DOHH2 (cell line): ENCODE measurements around the gene SLMAP.

Source experiments
- H3F3A ChIP-seq: fragments of 200-600 bp; sonication (generic), shearing (Covaris generic); 2 replicates; pipeline ENCODE4 v1.6.0; 2016; ENCODE audit warnings: antibody characterized with exemption, mild to moderate bottlenecking; ENCODE audit not compliant: control insufficient read depth, insufficient read depth
- H3K27ac ChIP-seq: fragments of 200-600 bp; sonication (generic); 2 replicates; pipeline ENCODE4 v1.5.1; 2014; ENCODE audit warnings: low read depth, mild to moderate bottlenecking, low read length, moderate library complexity
- H3K27me3 ChIP-seq: fragments of 200-600 bp; sonication (generic); 2 replicates; pipeline ENCODE4 v1.6.1; 2014; ENCODE audit warnings: mild to moderate bottlenecking, low read length, mixed read lengths; ENCODE audit not compliant: control insufficient read depth
- H3K36me3 ChIP-seq: fragments of 200-600 bp; sonication (generic); 2 replicates; pipeline ENCODE4 v1.6.1; 2014; ENCODE audit warnings: mild to moderate bottlenecking, low read length, moderate library complexity, mixed read lengths; ENCODE audit not compliant: control insufficient read depth
- H3K4me1 ChIP-seq: fragments of 200-600 bp; sonication (generic); 2 replicates; pipeline ENCODE4 v1.6.1; 2014; ENCODE audit warnings: mild to moderate bottlenecking, low read length, mixed read lengths; ENCODE audit not compliant: control insufficient read depth
- H3K4me2 ChIP-seq: fragments of 200-600 bp; sonication (generic); 2 replicates; pipeline ENCODE4 v1.6.0; 2014; ENCODE audit warnings: mild to moderate bottlenecking, low read length, moderate library complexity
- H3K4me3 ChIP-seq: fragments of 200-600 bp; sonication (generic); 2 replicates; pipeline ENCODE4 v1.5.1; 2014; ENCODE audit warnings: mild to moderate bottlenecking, low read length, mixed read lengths
- H3K79me2 ChIP-seq: fragments of 200-600 bp; sonication (generic); 2 replicates; pipeline ENCODE4 v1.6.1; 2014; ENCODE audit warnings: mild to moderate bottlenecking, low read length, mixed read lengths; ENCODE audit not compliant: control insufficient read depth
- H3K9me2 ChIP-seq: fragments of 200-600 bp; sonication (generic); replicated peaks from 2 replicates; pipeline ENCODE4 v1.6.1; 2014; ENCODE audit warnings: mild to moderate bottlenecking, low read length, mixed read lengths; ENCODE audit not compliant: control insufficient read depth
- H3K9me3 ChIP-seq: fragments of 200-600 bp; sonication (generic); 2 replicates; pipeline ENCODE4 v1.6.1; 2014; ENCODE audit warnings: antibody characterized with exemption, low read length, mixed read lengths; ENCODE audit not compliant: control insufficient read depth, insufficient read depth
- H4K20me1 ChIP-seq: fragments of 200-600 bp; sonication (generic); 2 replicates; pipeline ENCODE4 v1.6.0; 2014; ENCODE audit warnings: low read depth, mild to moderate bottlenecking, antibody characterized with exemption, low read length, moderate library complexity; ENCODE audit not compliant: control insufficient read depth, insufficient read depth
- EZH2phosphoT487 ChIP-seq: fragments of 200-600 bp; sonication (generic); IDR thresholded peaks from 2 replicates; pipeline ENCODE4 v1.6.1; 2017; ENCODE audit warnings: borderline replicate concordance, mild to moderate bottlenecking, antibody characterized with exemption, low read length, moderate library complexity, mixed read lengths
- TF ChIP-seq, protein P1 (sequence below): fragments of 200-600 bp; sonication (generic); IDR thresholded peaks from one replicate; pipeline ENCODE4 v1.5.1; 2014; ENCODE audit warnings: antibody characterized with exemption, mild to moderate bottlenecking, low read depth, low read length; ENCODE audit not compliant: poor library complexity, severe bottlenecking

SLMAP gene

GRCh38 chr3:57709559-57709958, 46.5 kb upstream of the SLMAP start:
- H3K79me2 ChIP-seq, result no peaks in the 10 kb centered on the region
- H3K27ac ChIP-seq, result no peak overlapping the region
- H4K20me1 ChIP-seq, result no peaks in the 10 kb centered on the region
- H3K36me3 ChIP-seq, result no peaks in the 10 kb centered on the region
- peaks cover 9% of the 10 kb centered on the region for H3K4me1 ChIP-seq
- no peaks in the 10 kb centered on the region; the same call in 1 of the 2 replicates for H3K9me3 ChIP-seq
- no peaks in the 10 kb centered on the region for H3K9me2 ChIP-seq
- H3K27me3 ChIP-seq, result peaks cover 5% of the 10 kb centered on the region; the same call in 1 of the 2 replicates
- H3K4me2 ChIP-seq, result 0 out of 2 replicates have a peak overlapping the region, but pooled peaks have one; percentile 3
- no peaks in the 10 kb centered on the region for H3F3A ChIP-seq
- H3K4me3 ChIP-seq, result no peak overlapping the region
- TF ChIP-seq, protein P1, sequence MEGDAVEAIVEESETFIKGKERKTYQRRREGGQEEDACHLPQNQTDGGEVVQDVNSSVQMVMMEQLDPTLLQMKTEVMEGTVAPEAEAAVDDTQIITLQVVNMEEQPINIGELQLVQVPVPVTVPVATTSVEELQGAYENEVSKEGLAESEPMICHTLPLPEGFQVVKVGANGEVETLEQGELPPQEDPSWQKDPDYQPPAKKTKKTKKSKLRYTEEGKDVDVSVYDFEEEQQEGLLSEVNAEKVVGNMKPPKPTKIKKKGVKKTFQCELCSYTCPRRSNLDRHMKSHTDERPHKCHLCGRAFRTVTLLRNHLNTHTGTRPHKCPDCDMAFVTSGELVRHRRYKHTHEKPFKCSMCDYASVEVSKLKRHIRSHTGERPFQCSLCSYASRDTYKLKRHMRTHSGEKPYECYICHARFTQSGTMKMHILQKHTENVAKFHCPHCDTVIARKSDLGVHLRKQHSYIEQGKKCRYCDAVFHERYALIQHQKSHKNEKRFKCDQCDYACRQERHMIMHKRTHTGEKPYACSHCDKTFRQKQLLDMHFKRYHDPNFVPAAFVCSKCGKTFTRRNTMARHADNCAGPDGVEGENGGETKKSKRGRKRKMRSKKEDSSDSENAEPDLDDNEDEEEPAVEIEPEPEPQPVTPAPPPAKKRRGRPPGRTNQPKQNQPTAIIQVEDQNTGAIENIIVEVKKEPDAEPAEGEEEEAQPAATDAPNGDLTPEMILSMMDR, result no peak
- no peak for TF ChIP-seq EZH2phosphoT487

DNA sequence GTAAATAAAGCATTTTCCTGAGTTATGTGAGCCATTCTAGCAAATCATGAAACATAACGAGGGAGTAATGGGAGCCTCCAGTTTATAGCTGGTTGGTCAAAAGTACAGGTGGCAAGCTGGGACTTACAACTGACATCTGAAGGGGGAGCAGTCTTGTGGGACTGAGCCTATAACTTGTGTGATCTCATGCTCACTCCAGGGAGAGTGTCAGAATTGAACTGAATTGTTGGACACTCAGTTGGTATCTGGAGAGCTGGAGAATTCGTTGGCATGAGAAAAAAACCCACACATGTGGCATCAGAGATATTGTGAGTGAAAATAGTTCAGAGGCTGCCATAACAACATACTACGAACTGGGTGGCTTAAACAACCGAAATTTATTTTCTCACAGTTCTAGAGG, 40.4 kb upstream of the SLMAP start:
- Histone ChIP-seq H3K79me2 (no peaks in the 10 kb centered on the region), H4K20me1 (no peaks in the 10 kb centered on the region), H3K27me3 (peaks cover 3% of the 10 kb centered on the region; the same call in 1 of the 2 replicates), H3F3A (no peaks in the 10 kb centered on the region), H3K4me2 (no peak overlapping the region), H3K9me3 (no peaks in the 10 kb centered on the region), H3K36me3 (no peaks in the 10 kb centered on the region), H3K9me2 (no peaks in the 10 kb centered on the region), H3K4me1 (no peaks in the 10 kb centered on the region), H3K27ac (no peak overlapping the region), H3K4me3 (no peak overlapping the region)
- TF ChIP-seq, protein P1, result no peak
- no peak for TF ChIP-seq EZH2phosphoT487

DNA sequence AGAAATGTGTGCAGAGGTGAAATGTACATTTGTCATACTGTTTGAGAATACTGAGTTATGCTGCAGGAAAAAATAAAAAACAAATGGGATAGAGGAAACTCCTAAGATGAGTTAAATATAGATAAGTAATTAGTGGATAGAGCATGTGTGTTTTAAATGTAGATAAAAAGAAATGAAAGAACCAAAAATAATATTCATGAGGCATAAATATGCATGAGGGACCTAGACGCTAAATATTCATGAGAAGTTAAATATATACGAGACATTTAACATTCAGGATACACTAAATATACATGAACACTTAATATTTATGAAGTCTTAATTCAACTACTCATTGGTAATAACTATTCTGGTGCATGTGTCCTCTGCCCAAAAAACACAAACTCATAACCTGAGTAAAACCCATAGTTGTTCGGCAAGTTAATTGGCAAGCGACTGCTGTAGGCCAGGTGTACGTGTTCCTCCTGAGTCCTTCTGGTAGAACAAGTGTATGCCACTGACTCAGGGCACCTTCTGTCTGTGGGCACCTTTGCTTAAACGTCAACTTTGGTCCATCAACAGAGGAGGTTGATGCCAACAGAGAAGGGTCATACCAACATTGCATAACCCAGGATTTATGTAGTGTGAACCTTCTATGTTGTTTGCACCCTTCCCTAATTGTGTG, 38.8 kb upstream of the SLMAP start:
- no peaks in the 10 kb centered on the region for H3K79me2 ChIP-seq
- H3K4me1 ChIP-seq, result no peaks in the 10 kb centered on the region
- no peaks in the 10 kb centered on the region for H3F3A ChIP-seq
- no peak overlapping the region for H3K27ac ChIP-seq
- TF ChIP-seq, protein P1, result no peak
- TF ChIP-seq EZH2phosphoT487, result no peak
- peaks cover 3% of the 10 kb centered on the region; the same call in 1 of the 2 replicates for H3K27me3 ChIP-seq
- no peak overlapping the region for H3K4me2 ChIP-seq
- H3K9me2 ChIP-seq, result no peaks in the 10 kb centered on the region
- no peaks in the 10 kb centered on the region for H3K9me3 ChIP-seq
- H4K20me1 ChIP-seq, result no peaks in the 10 kb centered on the region
- H3K36me3 ChIP-seq, result no peaks in the 10 kb centered on the region
- H3K4me3 ChIP-seq, result no peak overlapping the region
